GM12878 (cell line): ENCODE data around the gene ITGB2. TPM values are rescaled to one million over a fixed set of nuclear protein-coding genes. Genes with fewer than 3 reads are reported as not detected.

Source experiments
- ATF2 ChIP-seq: IDR thresholded peaks from 2 replicates; pipeline ENCODE4 v1.6.1; 2012; ENCODE audit warnings: low read length, inconsistent platforms
- FOS ChIP-seq: IDR thresholded peaks from 3 replicates; pipeline ENCODE4 v1.6.1; 2011; ENCODE audit warnings: borderline replicate concordance; ENCODE audit not compliant: insufficient read length; ENCODE audit errors: extremely low read depth
- RBBP5 ChIP-seq: fragments of 200-600 bp; sonication (generic); conservative IDR thresholded peaks from 2 replicates; pipeline ENCODE4 v1.6.1; 2016
- SMC3 ChIP-seq: IDR thresholded peaks from 2 replicates; pipeline ENCODE4 v1.6.1; 2011; ENCODE audit warnings: low read length, improper control_type of control experiment, borderline replicate concordance
- polyA plus RNA-seq, 11 experiments: library from polyadenylated mRNA; depleted of rRNA in 4 of 11; unstranded in 6 of 11; stranded (reverse) in 5 of 11; fragments of >200 nt; fragmentation: Nextera tagmentation in 4 of 11; fragmentation: Illumina TruSeq in 1 of 11; extraction: Ambion mirVana in 4 of 11; extraction: Trizol in 1 of 11; gene quantifications; 1 replicate in 1 of 11; 2 replicates in 10 of 11; pipeline versions ENCODE4 v1.2.1 to v1.2.3, GENCODE V29; 2011 to 2016; ENCODE audit warnings: inconsistent platforms in 2 of 11, missing spikeins in 2 of 11, low read depth in 1 of 11
- total RNA-seq, 4 experiments: library from RNA; depleted of rRNA in 3 of 4; stranded (reverse); fragments of >200 nt in 3 of 4; fragmentation: Illumina TruSeq in 1 of 4; extraction: Trizol in 1 of 4; gene quantifications; 2 replicates each; pipeline versions ENCODE4 v1.2.1 to v1.2.3, GENCODE V29; 2013 to 2021
- TF ChIP-seq, protein P1 (sequence below): fragments of 450-650 bp; IDR thresholded peaks from 2 replicates; pipeline ENCODE4 v1.6.1; 2016; ENCODE audit warnings: mild to moderate bottlenecking
- TF ChIP-seq, protein P2 (sequence below): fragments of 450-650 bp; IDR thresholded peaks from 2 replicates; pipeline ENCODE4 v1.6.1; 2017; ENCODE audit warnings: mild to moderate bottlenecking, moderate library complexity
- TF ChIP-seq, protein P3 (sequence below): IDR thresholded peaks from 2 replicates; pipeline ENCODE4 v1.6.1; 2012; ENCODE audit warnings: mild to moderate bottlenecking, low read depth, low read length
- TF ChIP-seq, protein P4 (sequence below): fragments of 450-650 bp; conservative IDR thresholded peaks from 2 replicates; pipeline ENCODE4 v1.6.1; 2017; ENCODE audit warnings: mild to moderate bottlenecking, moderate library complexity

ITGB2 gene
- total and polyA plus RNA-seq, 10 of the 15 experiments (the other 5 are each of a cell fraction or from before 2014, with no cell fraction given), result 8.0 to 172 (median 58.9) TPM

DNA sequence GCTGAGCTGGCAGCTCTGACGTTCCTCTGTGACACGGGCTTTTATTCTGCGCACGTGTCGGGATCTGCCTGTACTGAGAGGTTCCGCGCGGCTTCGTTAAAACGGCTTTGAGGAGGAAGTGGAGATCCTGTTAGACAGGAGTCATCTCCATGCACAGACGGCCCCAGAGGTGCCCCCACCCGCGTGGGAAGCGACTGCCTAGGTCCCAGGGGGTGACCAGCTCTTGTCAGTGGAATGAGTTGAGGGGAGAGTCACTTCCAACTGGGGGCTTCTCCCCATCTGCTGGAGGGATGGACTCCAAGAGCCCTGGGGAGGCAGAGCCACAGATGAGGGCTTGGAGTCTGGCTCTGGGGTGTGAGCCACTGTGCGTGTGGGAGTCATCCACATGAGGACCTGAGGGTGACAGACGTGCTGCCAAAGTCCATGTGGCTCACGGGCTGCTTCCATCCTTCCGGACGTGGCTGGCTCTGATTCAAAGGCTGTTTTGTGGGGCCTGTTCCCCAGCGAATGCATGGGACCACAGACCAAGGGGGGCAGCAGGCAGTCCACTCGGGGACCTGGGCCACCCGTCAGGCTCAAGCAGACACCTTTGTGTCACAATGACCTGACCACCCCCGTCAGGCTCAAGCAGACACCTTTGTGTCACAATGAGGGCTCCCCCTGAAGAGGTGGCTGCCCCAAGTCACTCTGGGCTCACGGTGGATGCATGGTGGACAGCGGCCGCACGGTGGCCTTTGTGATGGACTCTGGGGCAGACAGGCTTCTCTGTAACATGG, 74.0 kb downstream of the ITGB2 start (continued):
- TF ChIP-seq, protein P1, sequence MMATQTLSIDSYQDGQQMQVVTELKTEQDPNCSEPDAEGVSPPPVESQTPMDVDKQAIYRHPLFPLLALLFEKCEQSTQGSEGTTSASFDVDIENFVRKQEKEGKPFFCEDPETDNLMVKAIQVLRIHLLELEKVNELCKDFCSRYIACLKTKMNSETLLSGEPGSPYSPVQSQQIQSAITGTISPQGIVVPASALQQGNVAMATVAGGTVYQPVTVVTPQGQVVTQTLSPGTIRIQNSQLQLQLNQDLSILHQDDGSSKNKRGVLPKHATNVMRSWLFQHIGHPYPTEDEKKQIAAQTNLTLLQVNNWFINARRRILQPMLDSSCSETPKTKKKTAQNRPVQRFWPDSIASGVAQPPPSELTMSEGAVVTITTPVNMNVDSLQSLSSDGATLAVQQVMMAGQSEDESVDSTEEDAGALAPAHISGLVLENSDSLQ, result no peak
- TF ChIP-seq, protein P2, sequence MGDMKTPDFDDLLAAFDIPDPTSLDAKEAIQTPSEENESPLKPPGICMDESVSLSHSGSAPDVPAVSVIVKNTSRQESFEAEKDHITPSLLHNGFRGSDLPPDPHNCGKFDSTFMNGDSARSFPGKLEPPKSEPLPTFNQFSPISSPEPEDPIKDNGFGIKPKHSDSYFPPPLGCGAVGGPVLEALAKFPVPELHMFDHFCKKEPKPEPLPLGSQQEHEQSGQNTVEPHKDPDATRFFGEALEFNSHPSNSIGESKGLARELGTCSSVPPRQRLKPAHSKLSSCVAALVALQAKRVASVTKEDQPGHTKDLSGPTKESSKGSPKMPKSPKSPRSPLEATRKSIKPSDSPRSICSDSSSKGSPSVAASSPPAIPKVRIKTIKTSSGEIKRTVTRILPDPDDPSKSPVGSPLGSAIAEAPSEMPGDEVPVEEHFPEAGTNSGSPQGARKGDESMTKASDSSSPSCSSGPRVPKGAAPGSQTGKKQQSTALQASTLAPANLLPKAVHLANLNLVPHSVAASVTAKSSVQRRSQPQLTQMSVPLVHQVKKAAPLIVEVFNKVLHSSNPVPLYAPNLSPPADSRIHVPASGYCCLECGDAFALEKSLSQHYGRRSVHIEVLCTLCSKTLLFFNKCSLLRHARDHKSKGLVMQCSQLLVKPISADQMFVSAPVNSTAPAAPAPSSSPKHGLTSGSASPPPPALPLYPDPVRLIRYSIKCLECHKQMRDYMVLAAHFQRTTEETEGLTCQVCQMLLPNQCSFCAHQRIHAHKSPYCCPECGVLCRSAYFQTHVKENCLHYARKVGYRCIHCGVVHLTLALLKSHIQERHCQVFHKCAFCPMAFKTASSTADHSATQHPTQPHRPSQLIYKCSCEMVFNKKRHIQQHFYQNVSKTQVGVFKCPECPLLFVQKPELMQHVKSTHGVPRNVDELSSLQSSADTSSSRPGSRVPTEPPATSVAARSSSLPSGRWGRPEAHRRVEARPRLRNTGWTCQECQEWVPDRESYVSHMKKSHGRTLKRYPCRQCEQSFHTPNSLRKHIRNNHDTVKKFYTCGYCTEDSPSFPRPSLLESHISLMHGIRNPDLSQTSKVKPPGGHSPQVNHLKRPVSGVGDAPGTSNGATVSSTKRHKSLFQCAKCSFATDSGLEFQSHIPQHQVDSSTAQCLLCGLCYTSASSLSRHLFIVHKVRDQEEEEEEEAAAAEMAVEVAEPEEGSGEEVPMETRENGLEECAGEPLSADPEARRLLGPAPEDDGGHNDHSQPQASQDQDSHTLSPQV, result no peak
- TF ChIP-seq, protein P3, sequence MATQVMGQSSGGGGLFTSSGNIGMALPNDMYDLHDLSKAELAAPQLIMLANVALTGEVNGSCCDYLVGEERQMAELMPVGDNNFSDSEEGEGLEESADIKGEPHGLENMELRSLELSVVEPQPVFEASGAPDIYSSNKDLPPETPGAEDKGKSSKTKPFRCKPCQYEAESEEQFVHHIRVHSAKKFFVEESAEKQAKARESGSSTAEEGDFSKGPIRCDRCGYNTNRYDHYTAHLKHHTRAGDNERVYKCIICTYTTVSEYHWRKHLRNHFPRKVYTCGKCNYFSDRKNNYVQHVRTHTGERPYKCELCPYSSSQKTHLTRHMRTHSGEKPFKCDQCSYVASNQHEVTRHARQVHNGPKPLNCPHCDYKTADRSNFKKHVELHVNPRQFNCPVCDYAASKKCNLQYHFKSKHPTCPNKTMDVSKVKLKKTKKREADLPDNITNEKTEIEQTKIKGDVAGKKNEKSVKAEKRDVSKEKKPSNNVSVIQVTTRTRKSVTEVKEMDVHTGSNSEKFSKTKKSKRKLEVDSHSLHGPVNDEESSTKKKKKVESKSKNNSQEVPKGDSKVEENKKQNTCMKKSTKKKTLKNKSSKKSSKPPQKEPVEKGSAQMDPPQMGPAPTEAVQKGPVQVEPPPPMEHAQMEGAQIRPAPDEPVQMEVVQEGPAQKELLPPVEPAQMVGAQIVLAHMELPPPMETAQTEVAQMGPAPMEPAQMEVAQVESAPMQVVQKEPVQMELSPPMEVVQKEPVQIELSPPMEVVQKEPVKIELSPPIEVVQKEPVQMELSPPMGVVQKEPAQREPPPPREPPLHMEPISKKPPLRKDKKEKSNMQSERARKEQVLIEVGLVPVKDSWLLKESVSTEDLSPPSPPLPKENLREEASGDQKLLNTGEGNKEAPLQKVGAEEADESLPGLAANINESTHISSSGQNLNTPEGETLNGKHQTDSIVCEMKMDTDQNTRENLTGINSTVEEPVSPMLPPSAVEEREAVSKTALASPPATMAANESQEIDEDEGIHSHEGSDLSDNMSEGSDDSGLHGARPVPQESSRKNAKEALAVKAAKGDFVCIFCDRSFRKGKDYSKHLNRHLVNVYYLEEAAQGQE, result no peak
- TF ChIP-seq, protein P4, sequence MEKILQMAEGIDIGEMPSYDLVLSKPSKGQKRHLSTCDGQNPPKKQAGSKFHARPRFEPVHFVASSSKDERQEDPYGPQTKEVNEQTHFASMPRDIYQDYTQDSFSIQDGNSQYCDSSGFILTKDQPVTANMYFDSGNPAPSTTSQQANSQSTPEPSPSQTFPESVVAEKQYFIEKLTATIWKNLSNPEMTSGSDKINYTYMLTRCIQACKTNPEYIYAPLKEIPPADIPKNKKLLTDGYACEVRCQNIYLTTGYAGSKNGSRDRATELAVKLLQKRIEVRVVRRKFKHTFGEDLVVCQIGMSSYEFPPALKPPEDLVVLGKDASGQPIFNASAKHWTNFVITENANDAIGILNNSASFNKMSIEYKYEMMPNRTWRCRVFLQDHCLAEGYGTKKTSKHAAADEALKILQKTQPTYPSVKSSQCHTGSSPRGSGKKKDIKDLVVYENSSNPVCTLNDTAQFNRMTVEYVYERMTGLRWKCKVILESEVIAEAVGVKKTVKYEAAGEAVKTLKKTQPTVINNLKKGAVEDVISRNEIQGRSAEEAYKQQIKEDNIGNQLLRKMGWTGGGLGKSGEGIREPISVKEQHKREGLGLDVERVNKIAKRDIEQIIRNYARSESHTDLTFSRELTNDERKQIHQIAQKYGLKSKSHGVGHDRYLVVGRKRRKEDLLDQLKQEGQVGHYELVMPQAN, result no peak
- TF ChIP-seq SMC3, result no peak
- TF ChIP-seq FOS, result no peak
- no peak for TF ChIP-seq RBBP5
- TF ChIP-seq ATF2, result no peak
- TF ChIP-seq, all 136 proteins: peak for 0
